NT2/D1 (cell line): ENCODE data around the gene LFNG.

Experiments used
- DNase-seq: peaks from one replicate; pipeline ENCODE4 v3.0.0-alpha.2; 2011; ENCODE audit warnings: low read depth, low spot score
- H3K27me3 ChIP-seq: 2 replicates; pipeline ENCODE4 v1.6.0; 2011; ENCODE audit warnings: mild to moderate bottlenecking; ENCODE audit not compliant: insufficient read length, insufficient read depth
- H3K36me3 ChIP-seq: 2 replicates; pipeline ENCODE4 v1.6.1; 2011; ENCODE audit warnings: mild to moderate bottlenecking, low read length, mixed read lengths; ENCODE audit not compliant: insufficient read depth, insufficient read length
- H3K4me1 ChIP-seq: 2 replicates; pipeline ENCODE4 v1.5.1; 2011; ENCODE audit not compliant: insufficient read depth, insufficient read length
- H3K4me3 ChIP-seq: 2 replicates; pipeline ENCODE4 v1.5.1; 2011; ENCODE audit warnings: low read depth; ENCODE audit not compliant: insufficient read length
- H3K9ac ChIP-seq: 2 replicates; pipeline ENCODE4 v1.6.0; 2011; ENCODE audit warnings: low read depth; ENCODE audit not compliant: insufficient read length
- H3K9me3 ChIP-seq: 2 replicates; pipeline ENCODE4 v1.5.1; 2011; ENCODE audit warnings: mild to moderate bottlenecking, low read length; ENCODE audit not compliant: insufficient read depth
- SUZ12 ChIP-seq: IDR thresholded peaks from 2 replicates; pipeline ENCODE4 v1.6.1; 2011; ENCODE audit not compliant: insufficient read length, insufficient read depth; ENCODE audit errors: extremely low read depth
- YY1 ChIP-seq: IDR thresholded peaks from 2 replicates; pipeline ENCODE4 v1.6.1; 2011; ENCODE audit not compliant: insufficient read length, insufficient read depth
- ZNF274 ChIP-seq: IDR thresholded peaks from 2 replicates; pipeline ENCODE4 v1.6.1; 2011; ENCODE audit warnings: mild to moderate bottlenecking, low read depth, low read length

Gene LFNG

GRCh38 chr7:2505401-2505800, 14.2 kb upstream of the LFNG start:
- peaks cover 32% of the 10 kb centered on the region for H3K4me1 ChIP-seq
- H3K9me3 ChIP-seq, result no peaks in the 10 kb centered on the region
- TF ChIP-seq ZNF274 (no peak), SUZ12 (no peak), YY1 (no peak)
- H3K27me3 ChIP-seq, result no peaks in the 10 kb centered on the region
- H3K4me3 ChIP-seq, result no peak overlapping the region
- H3K36me3 ChIP-seq, result no peaks in the 10 kb centered on the region
- no peak overlapping the region for H3K9ac ChIP-seq
- no peak for DNase-seq

GRCh38 chr7:2507208-2507916, 12.2 kb upstream of the LFNG start:
- H3K4me3 ChIP-seq, result no peak overlapping the region
- H3K9me3 ChIP-seq, result no peaks in the 10 kb centered on the region
- no peaks in the 10 kb centered on the region for H3K27me3 ChIP-seq
- no peak overlapping the region for H3K9ac ChIP-seq
- no peak for DNase-seq
- TF ChIP-seq SUZ12, result no peak
- no peak for TF ChIP-seq ZNF274
- TF ChIP-seq YY1, result no peak
- peaks cover 38% of the 10 kb centered on the region for H3K4me1 ChIP-seq
- H3K36me3 ChIP-seq, result no peaks in the 10 kb centered on the region

GRCh38 chr7:2507917-2508306, 11.7 kb upstream of the LFNG start:
- peaks cover 42% of the 10 kb centered on the region for H3K4me1 ChIP-seq
- H3K27me3 ChIP-seq, result no peaks in the 10 kb centered on the region

GRCh38 chr7:2508327-2509215, 11.0 kb upstream of the LFNG start:
- no peak for DNase-seq
- Histone ChIP-seq H3K27me3 (no peaks in the 10 kb centered on the region), H3K4me3 (no peak overlapping the region), H3K4me1 (peaks cover 41% of the 10 kb centered on the region), H3K9me3 (no peaks in the 10 kb centered on the region), H3K36me3 (no peaks in the 10 kb centered on the region), H3K9ac (peak overlapping the region; percentile 61)
- TF ChIP-seq SUZ12 (no peak), YY1 (no peak), ZNF274 (no peak)

More at GRCh38 chr7:2507917-2508306, 11.7 kb upstream of the LFNG start:
- Histone ChIP-seq H3K4me3 (no peak overlapping the region), H3K9ac (no peak overlapping the region), H3K36me3 (no peaks in the 10 kb centered on the region), H3K9me3 (no peaks in the 10 kb centered on the region)
- TF ChIP-seq SUZ12, result no peak
- no peak for TF ChIP-seq YY1
- TF ChIP-seq ZNF274, result no peak
- no peak for DNase-seq

- DNase-seq, result no peak
- Histone ChIP-seq H3K27me3 (no peaks in the 10 kb centered on the region), H3K9me3 (no peaks in the 10 kb centered on the region), H3K9ac (peak overlapping the region; percentile 21), H3K4me1 (peaks cover 43% of the 10 kb centered on the region), H3K36me3 (no peaks in the 10 kb centered on the region), H3K4me3 (no peak overlapping the region)
- TF ChIP-seq ZNF274, result no peak
- no peak for TF ChIP-seq YY1
- no peak for TF ChIP-seq SUZ12
These were observed 10.2 kb upstream of the LFNG start for GRCh38 chr7:2509298-2509906.

GRCh38 chr7:2510130-2510776, 9.3 kb upstream of the LFNG start:
- peak overlapping the region; percentile 17 for H3K9ac ChIP-seq
- no peak for DNase-seq
- TF ChIP-seq ZNF274, result no peak
- no peaks in the 10 kb centered on the region for H3K27me3 ChIP-seq
- H3K36me3 ChIP-seq, result no peaks in the 10 kb centered on the region
- H3K4me3 ChIP-seq, result no peak overlapping the region
- H3K9me3 ChIP-seq, result no peaks in the 10 kb centered on the region
- H3K4me1 ChIP-seq, result peaks cover 39% of the 10 kb centered on the region

GRCh38 chr7:2510909-2511768, 8.4 kb upstream of the LFNG start:
- H3K36me3 ChIP-seq, result no peaks in the 10 kb centered on the region
- no peak overlapping the region for H3K4me3 ChIP-seq
- H3K9ac ChIP-seq, result peak overlapping the region; percentile 17
- H3K9me3 ChIP-seq, result no peaks in the 10 kb centered on the region
- DNase-seq, result no peak
- TF ChIP-seq ZNF274 (no peak), YY1 (no peak), SUZ12 (no peak)
- H3K27me3 ChIP-seq, result peaks cover 2% of the 10 kb centered on the region
- H3K4me1 ChIP-seq, result peaks cover 46% of the 10 kb centered on the region
